COLO829 (cell line): Measurements from ENCODE around the gene TRAF6.

Source experiments
- DNase-seq: peaks from one replicate; pipeline ENCODE4 v3.0.0; 2012; ENCODE audit warnings: low spot score

Gene TRAF6

GRCh38 chr11:36458129-36458915, 51.8 kb downstream of the TRAF6 start:
- DNase-seq, result no peak

GRCh38 chr11:36456156-36456555, 53.9 kb downstream of the TRAF6 start:
- no peak for DNase-seq

- peak; percentile 58 for DNase-seq
These were observed 54.4 kb downstream of the TRAF6 start for GRCh38 chr11:36455658-36456111.

- DNase-seq, result no peak
These were observed 55.0 kb downstream of the TRAF6 start for GRCh38 chr11:36454941-36455631.

- no peak for DNase-seq
These were observed 55.5 kb downstream of the TRAF6 start for GRCh38 chr11:36454551-36454940.

- DNase-seq, result no peak
These were observed 56.4 kb downstream of the TRAF6 start for GRCh38 chr11:36453678-36454077.

DNA sequence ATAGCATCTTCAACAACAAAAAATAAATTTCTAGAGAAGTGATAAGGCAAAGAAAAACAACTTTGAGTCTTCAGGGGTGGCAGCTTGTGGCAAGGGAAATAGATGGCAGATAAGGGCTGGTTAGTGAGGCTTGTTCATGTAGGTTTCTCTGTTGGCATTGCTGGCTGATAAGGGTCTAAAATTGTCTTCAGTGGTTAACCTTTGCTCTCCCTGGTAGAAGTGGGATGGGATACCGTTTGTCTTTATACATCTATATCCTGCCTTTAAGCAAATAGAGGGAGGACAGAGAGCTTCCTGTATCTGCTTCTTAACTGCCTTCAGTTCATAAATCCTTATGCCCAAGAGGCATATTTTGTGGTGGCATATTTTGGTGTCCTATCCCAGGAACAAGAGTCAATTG, 57.1 kb downstream of the TRAF6 start:
- DNase-seq, result peak; percentile 27

GRCh38 chr11:36452236-36452940, 57.7 kb downstream of the TRAF6 start:
- DNase-seq, result no peak

- no peak for DNase-seq
These were observed 58.4 kb downstream of the TRAF6 start for GRCh38 chr11:36451681-36452080.

DNA sequence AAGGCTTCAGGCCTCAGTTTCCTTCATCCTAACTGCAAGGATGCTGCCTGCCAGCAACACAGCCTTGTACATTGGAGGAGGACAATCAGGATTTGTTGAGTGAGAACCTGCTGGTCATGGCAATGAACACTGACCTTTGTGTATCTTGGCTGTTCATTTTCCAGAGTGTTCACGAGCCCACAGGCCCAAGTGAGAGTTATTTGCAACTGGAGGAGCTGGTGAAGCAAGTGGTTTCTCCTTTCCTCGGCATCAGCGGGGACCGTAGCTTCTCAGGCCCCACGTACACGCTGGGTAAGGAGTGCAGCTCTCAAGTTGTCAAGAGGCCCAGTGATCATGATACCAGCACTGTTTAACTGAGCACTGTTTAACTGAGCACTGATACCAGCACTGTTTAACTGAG, 59.0 kb downstream of the TRAF6 start:
- no peak for DNase-seq

GRCh38 chr11:36450110-36450572, 59.9 kb downstream of the TRAF6 start:
- no peak for DNase-seq

DNA sequence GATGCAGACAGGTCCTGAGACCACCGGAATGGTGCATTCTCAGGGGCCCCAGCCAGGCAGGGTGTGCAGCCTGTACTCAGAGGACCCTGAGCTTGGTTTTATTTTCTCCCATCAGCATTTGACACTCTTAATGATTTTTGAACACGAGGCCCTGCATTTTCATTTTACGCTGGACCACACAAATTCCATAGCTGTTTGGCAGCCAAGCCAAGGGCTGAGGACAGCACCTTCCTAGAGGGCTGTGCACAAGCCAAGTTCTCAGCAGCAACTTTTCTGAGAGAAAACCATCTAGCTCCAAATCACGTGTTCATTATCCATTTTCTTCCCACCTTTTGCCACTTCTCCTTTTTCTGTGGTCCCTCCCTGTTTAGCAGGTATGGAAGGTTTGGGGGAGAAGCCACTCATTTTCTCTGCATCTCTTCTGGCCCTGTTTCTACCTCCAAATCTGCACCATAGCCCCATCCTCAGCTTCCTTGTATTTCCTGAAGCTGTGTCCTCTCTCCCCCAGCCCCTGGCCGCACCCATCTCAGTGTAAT, 60.4 kb downstream of the TRAF6 start:
- no peak for DNase-seq

GRCh38 chr11:36447947-36448346, 62.1 kb downstream of the TRAF6 start:
- no peak for DNase-seq

GRCh38 chr11:36447514-36447913, 62.6 kb downstream of the TRAF6 start:
- no peak for DNase-seq

GRCh38 chr11:36446135-36446534, 63.9 kb downstream of the TRAF6 start:
- DNase-seq, result no peak

DNA sequence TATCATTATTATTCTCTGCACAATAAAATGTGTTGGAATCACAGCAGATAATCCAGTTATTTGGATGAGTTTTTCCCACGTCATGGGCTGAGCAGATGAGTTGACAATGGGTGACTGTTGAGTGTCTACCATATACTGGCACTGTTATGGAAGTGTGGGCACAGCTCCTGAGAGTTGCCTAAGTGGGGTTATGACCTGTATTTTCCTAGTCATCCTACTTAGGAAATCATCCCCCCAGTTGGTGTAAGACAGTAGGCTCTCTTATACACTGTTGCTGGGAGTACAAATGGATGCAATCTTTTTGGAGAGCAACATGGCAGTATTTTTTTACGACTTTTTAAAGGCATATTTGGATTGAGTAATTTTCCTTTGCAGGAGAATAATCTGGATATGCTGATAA, 66.4 kb downstream of the TRAF6 start:
- DNase-seq, result no peak

- DNase-seq, result no peak
These were observed 68.4 kb downstream of the TRAF6 start for GRCh38 chr11:36441610-36442208.

DNA sequence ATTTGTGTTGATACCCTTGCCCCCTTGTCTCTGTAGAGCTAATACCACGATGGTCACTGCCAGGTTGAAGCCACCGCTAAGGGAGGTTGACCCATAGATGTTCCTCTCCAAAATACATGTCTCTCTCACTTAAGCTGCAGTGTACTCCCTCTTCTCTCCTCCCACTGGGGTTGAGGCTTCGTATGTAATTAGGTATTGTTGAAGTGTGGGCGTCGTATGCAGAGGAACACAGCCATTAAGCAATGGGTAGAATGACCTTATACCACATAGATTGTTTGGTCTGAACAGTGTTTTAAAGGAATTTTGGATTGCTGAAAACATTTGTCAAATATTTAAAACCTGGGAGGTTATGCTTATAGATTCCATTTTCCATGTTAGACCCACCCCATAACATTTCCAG, 71.9 kb downstream of the TRAF6 start:
- no peak for DNase-seq

GRCh38 chr11:36437413-36437812, 72.7 kb downstream of the TRAF6 start:
- DNase-seq, result no peak
